Neuronal stem cell (in vitro differentiated cells): ENCODE data around the gene BHLHE40.

Source experiments
- DNase-seq: peaks from one replicate; pipeline ENCODE4 v3.0.0-alpha.2; 2013; ENCODE audit warnings: low spot score
- H2AFZ ChIP-seq: one replicate; pipeline ENCODE4 v1.6.1; 2013; ENCODE audit warnings: mild to moderate bottlenecking, low read length, inconsistent platforms
- H2AK5ac ChIP-seq: 2 replicates; pipeline ENCODE4 v1.6.1; 2013; ENCODE audit warnings: low read depth, mild to moderate bottlenecking, inconsistent platforms, low read length, moderate library complexity, mixed read lengths
- H2BK120ac ChIP-seq: 2 replicates; pipeline ENCODE4 v1.6.1; 2013; ENCODE audit warnings: low read depth, mild to moderate bottlenecking, inconsistent platforms, low read length, moderate library complexity, mixed read lengths
- H2BK12ac ChIP-seq: one replicate; pipeline ENCODE4 v1.6.1; 2013; ENCODE audit warnings: low read length, inconsistent platforms
- H2BK15ac ChIP-seq: 2 replicates; pipeline ENCODE4 v1.6.1; 2013; ENCODE audit warnings: mild to moderate bottlenecking, low read length, inconsistent platforms, mixed read lengths
- H2BK5ac ChIP-seq: one replicate; pipeline ENCODE4 v1.6.1; 2013; ENCODE audit warnings: inconsistent platforms, mild to moderate bottlenecking, low read length, moderate library complexity
- H3K14ac ChIP-seq: one replicate; pipeline ENCODE4 v1.6.1; 2013; ENCODE audit warnings: low read length, inconsistent platforms
- H3K18ac ChIP-seq: 2 replicates; pipeline ENCODE4 v1.6.1; 2013; ENCODE audit warnings: low read length, inconsistent platforms
- H3K23ac ChIP-seq: 2 replicates; pipeline ENCODE4 v1.6.1; 2013; ENCODE audit warnings: low read depth, mild to moderate bottlenecking, mixed read lengths, low read length, inconsistent platforms; ENCODE audit not compliant: poor library complexity
- H3K27ac ChIP-seq: replicated peaks from 3 replicates; pipeline ENCODE4 v1.5.1; 2013; ENCODE audit warnings: low read length, inconsistent platforms
- H3K27me3 ChIP-seq, 3 experiments: 2 replicates each; pipeline ENCODE4 v1.6.1; 2013; ENCODE audit warnings: low read length in 3 of 3, mild to moderate bottlenecking in 2 of 3, inconsistent platforms in 1 of 3, low read depth in 1 of 3, mixed read lengths in 1 of 3, moderate library complexity in 1 of 3; ENCODE audit not compliant: control insufficient read depth in 3 of 3, insufficient read depth in 3 of 3
- H3K36me3 ChIP-seq, 2 donors: replicated peaks in 1 of 2; 2 replicates each; pipeline ENCODE4 v1.6.1; 2013; ENCODE audit warnings: low read length in 2 of 2; ENCODE audit not compliant: control insufficient read depth in 2 of 2, insufficient read depth in 2 of 2
- H3K4ac ChIP-seq: 2 replicates; pipeline ENCODE4 v1.6.1; 2013; ENCODE audit warnings: inconsistent platforms, mild to moderate bottlenecking, low read length, moderate library complexity
- H3K4me1 ChIP-seq, 2 donors: 1 replicate in 1 of 2; 2 replicates in 1 of 2; pipeline ENCODE4 v1.6.1; 2013; ENCODE audit warnings: low read length in 2 of 2, low read depth in 1 of 2; ENCODE audit not compliant: control insufficient read depth in 2 of 2, insufficient read depth in 1 of 2
- H3K4me2 ChIP-seq: one replicate; pipeline ENCODE4 v1.6.1; 2013; ENCODE audit warnings: mild to moderate bottlenecking, low read length, inconsistent platforms; ENCODE audit not compliant: insufficient read depth, poor library complexity, severe bottlenecking
- H3K4me3 ChIP-seq, 2 donors: 2 replicates each; pipeline ENCODE4 v1.5.1; 2013; ENCODE audit warnings: low read length in 2 of 2, mild to moderate bottlenecking in 2 of 2, inconsistent platforms in 1 of 2, moderate library complexity in 1 of 2
- H3K79me1 ChIP-seq: one replicate; pipeline ENCODE4 v1.6.1; 2013; ENCODE audit warnings: low read depth, mild to moderate bottlenecking, inconsistent platforms, low read length, moderate library complexity
- H3K9ac ChIP-seq: one replicate; pipeline ENCODE4 v1.6.1; 2013; ENCODE audit warnings: mild to moderate bottlenecking, low read depth, low read length, inconsistent platforms; ENCODE audit not compliant: poor library complexity
- H3K9me3 ChIP-seq, 2 donors: replicated peaks in 1 of 2; 2 replicates each; pipeline versions ENCODE3 to v1.6.1; 2013; ENCODE audit warnings: low read length in 2 of 2, mild to moderate bottlenecking in 2 of 2, inconsistent platforms in 1 of 2, low read depth in 1 of 2, mixed read lengths in 1 of 2, moderate library complexity in 1 of 2; ENCODE audit not compliant: control insufficient read depth in 2 of 2, insufficient read depth in 1 of 2
- H4K8ac ChIP-seq: one replicate; pipeline ENCODE4 v1.6.1; 2013; ENCODE audit warnings: low read depth, mild to moderate bottlenecking, inconsistent platforms, low read length, moderate library complexity
- H4K91ac ChIP-seq: one replicate; pipeline ENCODE4 v1.6.1; 2013; ENCODE audit warnings: low read length, low read depth, mild to moderate bottlenecking, inconsistent platforms; ENCODE audit not compliant: poor library complexity
- WGBS, 2 donors: extraction: QIAGEN DNeasy Blood & Tissue Kit; methylation state at CpG; one replicate each; pipeline ENCODE4 v1.1.7; 2013; ENCODE audit warnings: missing lambda C conversion rate in 2 of 2, mixed read lengths in 1 of 2; ENCODE audit not compliant: insufficient read length in 2 of 2, insufficient replicate concordance in 1 of 2; ENCODE audit errors: extremely low coverage in 2 of 2; 5-methylcytosine and 5-hydroxymethylcytosine counted together

BHLHE40 gene

GRCh38 chr3:4982773-4983738 lies 3.8 kb downstream of the BHLHE40 start:
- no peak overlapping the region for H2BK12ac ChIP-seq
- peak overlapping the region; percentile 58 for H3K23ac ChIP-seq
- no peak overlapping the region for H2BK5ac ChIP-seq
- H3K14ac ChIP-seq: no peak overlapping the region
- peak overlapping the region; percentile 54 for H3K9ac ChIP-seq
- H4K8ac ChIP-seq: no peak overlapping the region
- no peak overlapping the region for H2BK120ac ChIP-seq
- peak overlapping the region; percentile 56 for H2BK15ac ChIP-seq
- peak overlapping the region in 1 of 2 donors; percentile 49 for H3K4me3 ChIP-seq
- peak overlapping the region; percentile 33 for H2AK5ac ChIP-seq
- no peaks in the 10 kb centered on the region for H3K36me3 ChIP-seq
- WGBS, 2 donors: no CpG with 5 or more reads among the region's 40 CpGs
- H2AFZ ChIP-seq: no peak overlapping the region
- H3K27ac ChIP-seq: no peak overlapping the region
- no peak overlapping the region for H3K4ac ChIP-seq
- H4K91ac ChIP-seq: no peak overlapping the region
- H3K18ac ChIP-seq: peak overlapping the region; percentile 60
- H3K4me2 ChIP-seq: peak overlapping the region; percentile 2
- DNase-seq: no peak
- H3K9me3 ChIP-seq: no peaks in the 10 kb centered on the region
- peaks cover 16 to 47% (median 35%) of the 10 kb centered on the region in 3 experiments for H3K27me3 ChIP-seq
- peaks cover 2% of the 10 kb centered on the region for H3K79me1 ChIP-seq
- peaks cover 4 to 24% of the 10 kb centered on the region in 2 donors for H3K4me1 ChIP-seq

DNA sequence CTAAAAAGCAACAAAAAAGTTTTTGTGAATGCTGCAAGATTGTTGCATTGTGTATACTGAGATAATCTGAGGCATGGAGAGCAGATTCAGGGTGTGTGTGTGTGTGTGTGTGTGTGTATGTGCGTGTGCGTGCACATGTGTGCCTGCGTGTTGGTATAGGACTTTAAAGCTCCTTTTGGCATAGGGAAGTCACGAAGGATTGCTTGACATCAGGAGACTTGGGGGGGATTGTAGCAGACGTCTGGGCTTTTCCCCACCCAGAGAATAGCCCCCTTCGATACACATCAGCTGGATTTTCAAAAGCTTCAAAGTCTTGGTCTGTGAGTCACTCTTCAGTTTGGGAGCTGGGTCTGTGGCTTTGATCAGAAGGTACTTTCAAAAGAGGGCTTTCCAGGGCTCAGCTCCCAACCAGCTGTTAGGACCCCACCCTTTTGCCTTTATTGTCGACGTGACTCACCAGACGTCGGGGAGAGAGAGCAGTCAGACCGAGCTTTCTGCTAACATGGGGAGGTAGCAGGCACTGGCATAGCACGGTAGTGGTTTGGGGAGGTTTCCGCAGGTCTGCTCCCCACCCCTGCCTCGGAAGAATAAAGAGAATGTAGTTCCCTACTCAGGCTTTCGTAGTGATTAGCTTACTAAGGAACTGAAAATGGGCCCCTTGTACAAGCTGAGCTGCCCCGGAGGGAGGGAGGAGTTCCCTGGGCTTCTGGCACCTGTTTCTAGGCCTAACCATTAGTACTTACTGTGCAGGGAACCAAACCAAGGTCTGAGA lies 4.7 kb downstream of the BHLHE40 start:
- no peak overlapping the region for H3K4me2 ChIP-seq
- H2BK12ac ChIP-seq: no peak overlapping the region
- peak overlapping the region; percentile 63 for H2AFZ ChIP-seq
- no peak overlapping the region for H2AK5ac ChIP-seq
- no peak overlapping the region for H3K14ac ChIP-seq
- no peak overlapping the region for H3K4me3 ChIP-seq
- no CpG with 5 or more reads among the region's 16 CpGs for WGBS, 2 donors
- peaks cover 2% of the 10 kb centered on the region for H3K79me1 ChIP-seq
- H4K91ac ChIP-seq: no peak overlapping the region
- no peak overlapping the region for H2BK15ac ChIP-seq
- H3K18ac ChIP-seq: no peak overlapping the region
- H3K36me3 ChIP-seq: no peaks in the 10 kb centered on the region
- no peak for DNase-seq
- H3K4me1 ChIP-seq: peaks cover 3 to 22% of the 10 kb centered on the region in 2 donors
- H3K9me3 ChIP-seq: no peaks in the 10 kb centered on the region
- H3K23ac ChIP-seq: no peak overlapping the region
- H4K8ac ChIP-seq: no peak overlapping the region
- peaks cover 14 to 39% (median 31%) of the 10 kb centered on the region in 3 experiments for H3K27me3 ChIP-seq
- no peak overlapping the region for H3K27ac ChIP-seq
- H3K4ac ChIP-seq: no peak overlapping the region
- H3K9ac ChIP-seq: no peak overlapping the region
- H2BK5ac ChIP-seq: no peak overlapping the region
- H2BK120ac ChIP-seq: no peak overlapping the region

DNA sequence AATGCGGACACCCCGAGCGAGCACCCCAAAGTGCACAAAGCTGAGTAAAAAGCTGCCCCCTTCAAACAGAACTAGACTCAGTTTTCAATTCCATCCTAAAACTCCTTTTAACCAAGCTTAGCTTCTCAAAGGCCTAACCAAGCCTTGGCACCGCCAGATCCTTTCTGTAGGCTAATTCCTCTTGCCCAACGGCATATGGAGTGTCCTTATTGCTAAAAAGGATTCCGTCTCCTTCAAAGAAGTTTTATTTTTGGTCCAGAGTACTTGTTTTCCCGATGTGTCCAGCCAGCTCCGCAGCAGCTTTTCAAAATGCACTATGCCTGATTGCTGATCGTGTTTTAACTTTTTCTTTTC lies 5.3 kb downstream of the BHLHE40 start:
- H4K91ac ChIP-seq: no peak overlapping the region
- H3K79me1 ChIP-seq: peaks cover 2% of the 10 kb centered on the region
- H3K27ac ChIP-seq: no peak overlapping the region

More for the DNA sequence above, 5.3 kb downstream of the BHLHE40 start:
- Histone ChIP-seq H3K36me3 (no peaks in the 10 kb centered on the region), H2BK5ac (no peak overlapping the region), H2BK120ac (no peak overlapping the region), H3K4ac (no peak overlapping the region), H2AK5ac (no peak overlapping the region), H3K14ac (no peak overlapping the region), H3K4me1 (peaks cover 3 to 20% of the 10 kb centered on the region in 2 donors), H3K18ac (no peak overlapping the region), H3K9ac (no peak overlapping the region), H3K4me3 (no peak overlapping the region), H3K4me2 (no peak overlapping the region), H2AFZ (peak overlapping the region; percentile 63), H3K9me3 (no peaks in the 10 kb centered on the region), H2BK15ac (no peak overlapping the region), H3K27me3 (peaks cover 12 to 37% (median 29%) of the 10 kb centered on the region in 3 experiments), H2BK12ac (no peak overlapping the region), H3K23ac (no peak overlapping the region), H4K8ac (no peak overlapping the region)
- no peak for DNase-seq
- no CpG with 5 or more reads among the region's 9 CpGs for WGBS, 2 donors
